ENCODE results near the gene COL27A1. TPM values are rescaled to one million over a fixed set of nuclear protein-coding genes. Genes with fewer than 3 reads are reported as not detected.

The COL27A1 gene
- total and polyA plus RNA-seq, 5 donors from 2014 or later, result 0.30 TPM; not detected in 4

GRCh38 chr9:114137831-114138230, 17.5 kb upstream of the COL27A1 start:
- no peak for ATAC-seq (ENCODE audit: low read depth in 2 of 2)
- Histone ChIP-seq H3K27me3 (ENCODE audit: control insufficient read depth, insufficient read depth, low read length) (no peaks in the 10 kb centered on the region), H3K4me1 (ENCODE audit: control insufficient read depth, insufficient read depth, low read length, poor library complexity, severe bottlenecking) (no peaks in the 10 kb centered on the region), H3K36me3 (ENCODE audit: control insufficient read depth, insufficient read depth, low read length) (no peaks in the 10 kb centered on the region), H3K27ac (ENCODE audit: insufficient read depth, low read length, poor library complexity, severe bottlenecking) (no peak overlapping the region), H3K9me3 (ENCODE audit: control insufficient read depth in 2 of 2, low read length in 2 of 2) (no peaks in the 10 kb centered on the region), H3K4me3 (ENCODE audit: low read depth, low read length) (no peak overlapping the region)
- H3K27me3 Mint-ChIP-seq, result peaks cover 9% of the 10 kb centered on the region
- DNase-seq, result no peak
- no peaks in the 10 kb centered on the region for H3K4me1 Mint-ChIP-seq
- H3K36me3 Mint-ChIP-seq, result no peaks in the 10 kb centered on the region
- no peaks in the 10 kb centered on the region for H3K9me3 Mint-ChIP-seq
- no peak overlapping the region for H3K27ac Mint-ChIP-seq
- no peak overlapping the region for H3K4me3 Mint-ChIP-seq

- no peaks in the 10 kb centered on the region for H3K9me3 ChIP-seq (ENCODE audit: control insufficient read depth in 2 of 2, low read length in 2 of 2)
- no peak overlapping the region for H3K4me3 ChIP-seq (ENCODE audit: low read depth, low read length)
- H3K4me1 ChIP-seq (ENCODE audit: control insufficient read depth, insufficient read depth, low read length, poor library complexity, severe bottlenecking), result no peaks in the 10 kb centered on the region
- H3K4me1 Mint-ChIP-seq, result no peaks in the 10 kb centered on the region
- peaks cover 9% of the 10 kb centered on the region for H3K27me3 Mint-ChIP-seq
- ATAC-seq (ENCODE audit: low read depth in 2 of 2) (no peak), DNase-seq (no peak)
- no peak overlapping the region for H3K4me3 Mint-ChIP-seq
- no peaks in the 10 kb centered on the region for H3K36me3 Mint-ChIP-seq
- no peaks in the 10 kb centered on the region for H3K36me3 ChIP-seq (ENCODE audit: control insufficient read depth, insufficient read depth, low read length)
- H3K27ac ChIP-seq (ENCODE audit: insufficient read depth, low read length, poor library complexity, severe bottlenecking), result no peak overlapping the region
- H3K27me3 ChIP-seq (ENCODE audit: control insufficient read depth, insufficient read depth, low read length), result no peaks in the 10 kb centered on the region
- H3K27ac Mint-ChIP-seq, result no peak overlapping the region
- H3K9me3 Mint-ChIP-seq, result no peaks in the 10 kb centered on the region
Measured at GRCh38 chr9:114138552-114138971, 16.8 kb upstream of the COL27A1 start.

- no peak overlapping the region for H3K27ac Mint-ChIP-seq
- no peak overlapping the region for H3K27ac ChIP-seq (ENCODE audit: insufficient read depth, low read length, poor library complexity, severe bottlenecking)
- no peaks in the 10 kb centered on the region for H3K36me3 Mint-ChIP-seq
- no peak overlapping the region for H3K4me3 ChIP-seq (ENCODE audit: low read depth, low read length)
- H3K27me3 Mint-ChIP-seq, result peaks cover 9% of the 10 kb centered on the region
- no peaks in the 10 kb centered on the region for H3K4me1 ChIP-seq (ENCODE audit: control insufficient read depth, insufficient read depth, low read length, poor library complexity, severe bottlenecking)
- H3K9me3 Mint-ChIP-seq, result no peaks in the 10 kb centered on the region
- H3K27me3 ChIP-seq (ENCODE audit: control insufficient read depth, insufficient read depth, low read length), result no peaks in the 10 kb centered on the region
- DNase-seq (no peak), ATAC-seq (ENCODE audit: low read depth in 2 of 2) (no peak)
- H3K36me3 ChIP-seq (ENCODE audit: control insufficient read depth, insufficient read depth, low read length), result no peaks in the 10 kb centered on the region
- H3K4me3 Mint-ChIP-seq, result no peak overlapping the region
- no peaks in the 10 kb centered on the region for H3K4me1 Mint-ChIP-seq
- H3K9me3 ChIP-seq (ENCODE audit: control insufficient read depth in 2 of 2, low read length in 2 of 2), result no peaks in the 10 kb centered on the region
Measured at GRCh38 chr9:114139071-114139470, 16.3 kb upstream of the COL27A1 start.

- Histone ChIP-seq H3K9me3 (ENCODE audit: control insufficient read depth in 2 of 2, low read length in 2 of 2) (no peaks in the 10 kb centered on the region), H3K27ac (ENCODE audit: insufficient read depth, low read length, poor library complexity, severe bottlenecking) (no peak overlapping the region), H3K36me3 (ENCODE audit: control insufficient read depth, insufficient read depth, low read length) (no peaks in the 10 kb centered on the region), H3K4me3 (ENCODE audit: low read depth, low read length) (no peak overlapping the region), H3K27me3 (ENCODE audit: control insufficient read depth, insufficient read depth, low read length) (no peaks in the 10 kb centered on the region), H3K4me1 (ENCODE audit: control insufficient read depth, insufficient read depth, low read length, poor library complexity, severe bottlenecking) (no peaks in the 10 kb centered on the region)
- Mint-ChIP-seq H3K27me3 (peaks cover 15% of the 10 kb centered on the region), H3K36me3 (no peaks in the 10 kb centered on the region), H3K4me3 (no peak overlapping the region), H3K4me1 (no peaks in the 10 kb centered on the region), H3K9me3 (no peaks in the 10 kb centered on the region), H3K27ac (no peak overlapping the region)
- ATAC-seq (ENCODE audit: low read depth in 2 of 2) (no peak), DNase-seq (no peak)
Measured at GRCh38 chr9:114140401-114140800, 14.9 kb upstream of the COL27A1 start.

GRCh38 chr9:114140850-114141249, 14.5 kb upstream of the COL27A1 start:
- DNase-seq, result no peak
- H3K27me3 ChIP-seq (ENCODE audit: control insufficient read depth, insufficient read depth, low read length), result no peaks in the 10 kb centered on the region
- H3K36me3 ChIP-seq (ENCODE audit: control insufficient read depth, insufficient read depth, low read length), result no peaks in the 10 kb centered on the region
- Mint-ChIP-seq H3K27me3 (peaks cover 15% of the 10 kb centered on the region), H3K36me3 (no peaks in the 10 kb centered on the region), H3K4me1 (no peaks in the 10 kb centered on the region), H3K4me3 (no peak overlapping the region), H3K27ac (no peak overlapping the region), H3K9me3 (no peaks in the 10 kb centered on the region)
- H3K9me3 ChIP-seq (ENCODE audit: control insufficient read depth in 2 of 2, low read length in 2 of 2), result no peaks in the 10 kb centered on the region
- H3K4me1 ChIP-seq (ENCODE audit: control insufficient read depth, insufficient read depth, low read length, poor library complexity, severe bottlenecking), result no peaks in the 10 kb centered on the region
- no peak for ATAC-seq (ENCODE audit: low read depth in 2 of 2)
- H3K27ac ChIP-seq (ENCODE audit: insufficient read depth, low read length, poor library complexity, severe bottlenecking), result no peak overlapping the region
- H3K4me3 ChIP-seq (ENCODE audit: low read depth, low read length), result no peak overlapping the region

GRCh38 chr9:114141553-114142402, 13.6 kb upstream of the COL27A1 start:
- Histone ChIP-seq H3K27ac (ENCODE audit: insufficient read depth, low read length, poor library complexity, severe bottlenecking) (no peak overlapping the region), H3K36me3 (ENCODE audit: control insufficient read depth, insufficient read depth, low read length) (no peaks in the 10 kb centered on the region), H3K4me3 (ENCODE audit: low read depth, low read length) (no peak overlapping the region), H3K9me3 (ENCODE audit: control insufficient read depth in 2 of 2, low read length in 2 of 2) (no peaks in the 10 kb centered on the region), H3K4me1 (ENCODE audit: control insufficient read depth, insufficient read depth, low read length, poor library complexity, severe bottlenecking) (no peaks in the 10 kb centered on the region), H3K27me3 (ENCODE audit: control insufficient read depth, insufficient read depth, low read length) (no peaks in the 10 kb centered on the region)
- DNase-seq (no peak), ATAC-seq (ENCODE audit: low read depth in 2 of 2) (no peak)
- no peak overlapping the region for H3K27ac Mint-ChIP-seq
- H3K4me1 Mint-ChIP-seq, result no peaks in the 10 kb centered on the region
- H3K27me3 Mint-ChIP-seq, result peaks cover 15% of the 10 kb centered on the region
- H3K36me3 Mint-ChIP-seq, result no peaks in the 10 kb centered on the region
- H3K4me3 Mint-ChIP-seq, result no peak overlapping the region
- no peaks in the 10 kb centered on the region for H3K9me3 Mint-ChIP-seq

- H3K4me3 Mint-ChIP-seq, result peak overlapping the region in 1 of 4 donors; percentile 34
- no peak for ATAC-seq (ENCODE audit: low read depth in 2 of 2)
Measured at GRCh38 chr9:114143234-114143633, 12.1 kb upstream of the COL27A1 start.

GRCh38 chr9:114146735-114147134, 8.6 kb upstream of the COL27A1 start:
- H3K36me3 Mint-ChIP-seq, result no peaks in the 10 kb centered on the region
- no peaks in the 10 kb centered on the region for H3K9me3 ChIP-seq (ENCODE audit: control insufficient read depth in 2 of 2, low read length in 2 of 2)
- H3K4me1 Mint-ChIP-seq, result no peaks in the 10 kb centered on the region
- no peaks in the 10 kb centered on the region for H3K4me1 ChIP-seq (ENCODE audit: control insufficient read depth, insufficient read depth, low read length, poor library complexity, severe bottlenecking)
- H3K27ac Mint-ChIP-seq, result no peak overlapping the region
- no peaks in the 10 kb centered on the region for H3K27me3 ChIP-seq (ENCODE audit: control insufficient read depth, insufficient read depth, low read length)
- H3K4me3 ChIP-seq (ENCODE audit: low read depth, low read length), result no peak overlapping the region
- DNase-seq (no peak), ATAC-seq (ENCODE audit: low read depth in 2 of 2) (no peak)
- no peaks in the 10 kb centered on the region for H3K36me3 ChIP-seq (ENCODE audit: control insufficient read depth, insufficient read depth, low read length)
- H3K27ac ChIP-seq (ENCODE audit: insufficient read depth, low read length, poor library complexity, severe bottlenecking), result no peak overlapping the region
- peaks cover 0 to 2% (median 0%) of the 10 kb centered on the region in 7 donors for H3K9me3 Mint-ChIP-seq
- H3K27me3 Mint-ChIP-seq, result peaks cover 23% of the 10 kb centered on the region
- no peak overlapping the region for H3K4me3 Mint-ChIP-seq

More at GRCh38 chr9:114143234-114143633, 12.1 kb upstream of the COL27A1 start:
- H3K27ac Mint-ChIP-seq, result no peak overlapping the region
- no peaks in the 10 kb centered on the region for H3K9me3 Mint-ChIP-seq
- H3K27ac ChIP-seq (ENCODE audit: insufficient read depth, low read length, poor library complexity, severe bottlenecking), result no peak overlapping the region
- DNase-seq, result no peak
- no peaks in the 10 kb centered on the region for H3K36me3 Mint-ChIP-seq
- H3K4me1 Mint-ChIP-seq, result no peaks in the 10 kb centered on the region
- H3K27me3 ChIP-seq (ENCODE audit: control insufficient read depth, insufficient read depth, low read length), result no peaks in the 10 kb centered on the region
- no peak overlapping the region for H3K4me3 ChIP-seq (ENCODE audit: low read depth, low read length)
- no peaks in the 10 kb centered on the region for H3K36me3 ChIP-seq (ENCODE audit: control insufficient read depth, insufficient read depth, low read length)
- no peaks in the 10 kb centered on the region for H3K4me1 ChIP-seq (ENCODE audit: control insufficient read depth, insufficient read depth, low read length, poor library complexity, severe bottlenecking)
- no peaks in the 10 kb centered on the region for H3K9me3 ChIP-seq (ENCODE audit: control insufficient read depth in 2 of 2, low read length in 2 of 2)
- peaks cover 19% of the 10 kb centered on the region for H3K27me3 Mint-ChIP-seq
